Mammary epithelial cell (primary cell): Measurements from ENCODE around the gene JADE3.

Experiments used
- CTCF ChIP-seq, 2 donors: IDR thresholded peaks in 1 of 2; conservative IDR thresholded peaks in 1 of 2; 2 replicates each; pipeline ENCODE4 v1.5.1; 2011 to 2012; ENCODE audit warnings: inconsistent platforms in 2 of 2, low read length in 2 of 2, mild to moderate bottlenecking in 2 of 2, control low read depth in 1 of 2, low read depth in 1 of 2; ENCODE audit not compliant: insufficient read depth in 1 of 2; ENCODE audit errors: extremely low read depth in 1 of 2
- EZH2 ChIP-seq: IDR thresholded peaks from 2 replicates; pipeline ENCODE4 v1.6.1; 2012; ENCODE audit warnings: low read length, inconsistent platforms, borderline replicate concordance

GRCh38 chrX:46992070-46992469 is 79.8 kb downstream of the JADE3 start:
- TF ChIP-seq CTCF (conservative IDR thresholded peaks at IDR 0.05 in 1 of 2, IDR thresholded peaks at IDR 0.05 in 1 of 2; ENCODE audit: extremely low read depth in 1 of 2, insufficient read depth in 1 of 2, low read depth in 1 of 2, low read length in 2 of 2): no peak
- TF ChIP-seq EZH2: no peak
